Esophagus muscularis mucosa (tissue), 3 donors: ENCODE results near the gene SEMA5A.

ENCODE experiments used
- POLR2A ChIP-seq: fragments of 450-650 bp; IDR thresholded peaks from one replicate; pipeline ENCODE4 v1.6.1; 2017; ENCODE audit warnings: antibody characterized with exemption, moderate library complexity, mild to moderate bottlenecking, low read depth
- POLR2AphosphoS5 ChIP-seq, 2 donors: sonication (generic); formaldehyde crosslinking; IDR thresholded peaks; one replicate each; pipeline ENCODE4 v1.6.1; 2017; ENCODE audit warnings: antibody characterized with exemption in 2 of 2
- TF ChIP-seq, protein P1 (sequence below), 3 experiments: fragments of 200-600 bp in 2 of 3; fragments of 450-650 bp in 1 of 3; sonication (generic) in 2 of 3; IDR thresholded peaks; one replicate each; pipeline ENCODE4 v1.5.1; 2017 to 2019; ENCODE audit warnings: antibody characterized with exemption in 3 of 3, mild to moderate bottlenecking in 2 of 3, moderate library complexity in 1 of 3

DNA sequence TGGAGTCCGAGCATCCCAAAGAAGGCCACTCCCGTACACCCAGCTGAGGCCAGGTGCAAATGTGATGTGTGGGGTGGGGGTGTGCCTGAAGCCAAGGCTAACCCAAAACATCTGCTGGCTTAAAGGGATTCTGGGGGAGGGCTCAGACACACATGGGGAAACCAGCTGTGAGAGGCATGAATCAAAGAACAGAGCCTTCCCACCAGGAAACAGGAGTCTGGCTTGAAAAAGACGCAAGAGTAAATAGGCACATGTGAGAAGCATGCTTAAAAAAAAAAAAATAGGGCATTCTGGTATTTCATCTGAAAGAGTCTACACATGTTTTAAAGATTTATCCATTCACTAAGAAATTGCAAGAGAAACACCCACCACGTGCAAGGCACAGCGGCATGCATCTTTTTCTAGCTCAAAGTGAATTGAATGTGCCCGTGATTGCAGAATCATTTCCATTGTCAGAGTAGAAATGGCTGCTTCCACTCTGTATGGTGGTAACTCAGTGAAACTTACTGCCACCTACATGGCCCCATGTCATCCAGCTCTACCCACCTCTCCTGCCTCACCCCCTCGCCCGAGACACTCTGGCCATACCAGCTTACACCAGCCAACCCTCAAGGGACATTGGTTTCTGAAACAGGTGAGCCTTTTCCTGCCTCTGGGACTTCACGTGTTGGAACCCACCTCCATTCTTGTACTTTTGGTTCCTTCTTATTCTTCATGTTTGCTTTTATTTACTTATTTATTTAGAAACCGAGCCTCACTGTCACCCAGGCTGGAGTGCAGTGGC, 71.5 kb downstream of the SEMA5A start:
- TF ChIP-seq, protein P1, sequence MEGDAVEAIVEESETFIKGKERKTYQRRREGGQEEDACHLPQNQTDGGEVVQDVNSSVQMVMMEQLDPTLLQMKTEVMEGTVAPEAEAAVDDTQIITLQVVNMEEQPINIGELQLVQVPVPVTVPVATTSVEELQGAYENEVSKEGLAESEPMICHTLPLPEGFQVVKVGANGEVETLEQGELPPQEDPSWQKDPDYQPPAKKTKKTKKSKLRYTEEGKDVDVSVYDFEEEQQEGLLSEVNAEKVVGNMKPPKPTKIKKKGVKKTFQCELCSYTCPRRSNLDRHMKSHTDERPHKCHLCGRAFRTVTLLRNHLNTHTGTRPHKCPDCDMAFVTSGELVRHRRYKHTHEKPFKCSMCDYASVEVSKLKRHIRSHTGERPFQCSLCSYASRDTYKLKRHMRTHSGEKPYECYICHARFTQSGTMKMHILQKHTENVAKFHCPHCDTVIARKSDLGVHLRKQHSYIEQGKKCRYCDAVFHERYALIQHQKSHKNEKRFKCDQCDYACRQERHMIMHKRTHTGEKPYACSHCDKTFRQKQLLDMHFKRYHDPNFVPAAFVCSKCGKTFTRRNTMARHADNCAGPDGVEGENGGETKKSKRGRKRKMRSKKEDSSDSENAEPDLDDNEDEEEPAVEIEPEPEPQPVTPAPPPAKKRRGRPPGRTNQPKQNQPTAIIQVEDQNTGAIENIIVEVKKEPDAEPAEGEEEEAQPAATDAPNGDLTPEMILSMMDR (IDR thresholded peaks at IDR 0.05), result no peak
- TF ChIP-seq POLR2AphosphoS5 (IDR thresholded peaks at IDR 0.05) (no peak), POLR2A (no peak)
